GDM1 (cell line): ENCODE data around the gene SCGB1D4.
"Not testable (repeated sequence)": the region's sequence is repeated elsewhere in the genome, so short reads cannot be mapped to it uniquely, and the experiment has no call there.

ENCODE experiments used
- DNase-seq: peaks from one replicate; lab custom pipeline; 2025; lab: John Stamatoyannopoulos, UW

The SCGB1D4 gene

GRCh38 chr11:62298975-62299374 lies at the start of gene SCGB1D4:
Gene SCGB1D4 (minus strand): TSS chr11:62299075. CDS start chr11:62299010, 65 bp downstream.
- DNase-seq = no peak

- no peak for DNase-seq
Observed at GRCh38 chr11:62345861-62346260, 47.0 kb upstream of the SCGB1D4 start.

- DNase-seq = no peak
Observed at GRCh38 chr11:62344210-62344609, 45.3 kb upstream of the SCGB1D4 start.

GRCh38 chr11:62343646-62344190 lies 44.8 kb upstream of the SCGB1D4 start:
- not testable (repeated sequence) for DNase-seq

GRCh38 chr11:62341588-62341987 lies 42.7 kb upstream of the SCGB1D4 start:
- no peak for DNase-seq

GRCh38 chr11:62340269-62340901 lies 41.5 kb upstream of the SCGB1D4 start:
- peak; percentile 35 for DNase-seq

GRCh38 chr11:62338218-62338617 lies 39.3 kb upstream of the SCGB1D4 start:
- DNase-seq = no peak

- peak; percentile 46 for DNase-seq
Observed at GRCh38 chr11:62337303-62338181, 38.7 kb upstream of the SCGB1D4 start, which contains the start of gene ASRGL1. Gene ASRGL1 (plus strand): TSS chr11:62337448. CDS start chr11:62337978, 530 bp downstream.

GRCh38 chr11:62336949-62337302 lies 38.1 kb upstream of the SCGB1D4 start:
- not testable (repeated sequence) for DNase-seq

- no peak for DNase-seq
Observed at GRCh38 chr11:62333768-62334167, 34.9 kb upstream of the SCGB1D4 start.

GRCh38 chr11:62331264-62331663 lies 32.4 kb upstream of the SCGB1D4 start:
- DNase-seq = not testable (repeated sequence)

GRCh38 chr11:62327541-62327940 lies 28.7 kb upstream of the SCGB1D4 start:
- DNase-seq = not testable (repeated sequence)

GRCh38 chr11:62326719-62327118 lies 27.8 kb upstream of the SCGB1D4 start:
- not testable (repeated sequence) for DNase-seq

- DNase-seq = not testable (repeated sequence)
Observed at GRCh38 chr11:62325781-62326180, 26.9 kb upstream of the SCGB1D4 start.

GRCh38 chr11:62324731-62325556 lies 26.1 kb upstream of the SCGB1D4 start:
- DNase-seq = peak; percentile 57

GRCh38 chr11:62322524-62322923 lies 23.6 kb upstream of the SCGB1D4 start:
- DNase-seq = no peak

- no peak for DNase-seq
Observed at GRCh38 chr11:62315431-62315830, 16.6 kb upstream of the SCGB1D4 start.

GRCh38 chr11:62309991-62310390 lies 11.1 kb upstream of the SCGB1D4 start:
- DNase-seq = no peak

GRCh38 chr11:62307950-62308349 lies 9.1 kb upstream of the SCGB1D4 start:
- DNase-seq = no peak

- no peak for DNase-seq
Observed at GRCh38 chr11:62306227-62306626, 7.4 kb upstream of the SCGB1D4 start.

GRCh38 chr11:62295504-62295903 lies 3.4 kb downstream of the SCGB1D4 start:
- DNase-seq = no peak

GRCh38 chr11:62280452-62280851 lies 18.4 kb downstream of the SCGB1D4 start:
- DNase-seq = no peak
